Transverse colon (tissue), 4 donors: ENCODE data around the gene GALNT18.

ENCODE experiments used
- EP300 ChIP-seq: sonication (generic); formaldehyde crosslinking; IDR thresholded peaks from one replicate; pipeline ENCODE4 v1.6.1; 2017; ENCODE audit warnings: antibody characterized with exemption, low read depth
- POLR2A ChIP-seq: fragments of 450-650 bp; IDR thresholded peaks from one replicate; pipeline ENCODE4 v1.6.1; 2016; ENCODE audit warnings: antibody characterized with exemption, mild to moderate bottlenecking, moderate library complexity
- POLR2AphosphoS5 ChIP-seq, 3 donors: sonication (generic); formaldehyde crosslinking; IDR thresholded peaks; one replicate each; pipeline ENCODE4 v1.6.1; 2016; ENCODE audit warnings: antibody characterized with exemption in 3 of 3
- TF ChIP-seq, protein P1 (sequence below), 5 experiments: fragments of 200-600 bp in 3 of 5; fragments of 450-650 bp in 2 of 5; sonication (generic) in 3 of 5; IDR thresholded peaks; 1 replicate in 2 of 5; 2 replicates in 3 of 5; pipeline ENCODE4 v1.5.1; 2016 to 2017; ENCODE audit warnings: antibody characterized with exemption in 5 of 5, inconsistent platforms in 3 of 5, mild to moderate bottlenecking in 2 of 5, moderate library complexity in 1 of 5

DNA sequence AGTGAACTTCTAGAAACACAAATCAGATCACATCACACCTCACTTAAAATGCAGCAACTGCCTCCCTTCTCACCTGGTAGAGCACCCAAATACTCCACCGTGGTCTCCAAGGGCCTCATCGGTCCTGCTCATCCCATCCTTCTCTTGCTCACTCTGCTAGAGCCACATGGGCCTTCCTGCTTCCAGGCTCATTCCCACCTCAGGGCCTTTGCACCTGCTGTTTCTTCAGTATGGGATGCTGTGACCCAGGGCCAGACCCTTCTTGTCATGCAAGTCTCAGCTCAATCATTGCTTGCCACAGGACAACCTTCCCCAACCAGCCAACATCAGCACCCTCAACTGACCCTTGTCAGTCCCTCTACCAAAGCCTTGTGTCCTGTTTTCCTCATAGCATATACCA, 124.9 kb downstream of the GALNT18 start:
- TF ChIP-seq, protein P1, sequence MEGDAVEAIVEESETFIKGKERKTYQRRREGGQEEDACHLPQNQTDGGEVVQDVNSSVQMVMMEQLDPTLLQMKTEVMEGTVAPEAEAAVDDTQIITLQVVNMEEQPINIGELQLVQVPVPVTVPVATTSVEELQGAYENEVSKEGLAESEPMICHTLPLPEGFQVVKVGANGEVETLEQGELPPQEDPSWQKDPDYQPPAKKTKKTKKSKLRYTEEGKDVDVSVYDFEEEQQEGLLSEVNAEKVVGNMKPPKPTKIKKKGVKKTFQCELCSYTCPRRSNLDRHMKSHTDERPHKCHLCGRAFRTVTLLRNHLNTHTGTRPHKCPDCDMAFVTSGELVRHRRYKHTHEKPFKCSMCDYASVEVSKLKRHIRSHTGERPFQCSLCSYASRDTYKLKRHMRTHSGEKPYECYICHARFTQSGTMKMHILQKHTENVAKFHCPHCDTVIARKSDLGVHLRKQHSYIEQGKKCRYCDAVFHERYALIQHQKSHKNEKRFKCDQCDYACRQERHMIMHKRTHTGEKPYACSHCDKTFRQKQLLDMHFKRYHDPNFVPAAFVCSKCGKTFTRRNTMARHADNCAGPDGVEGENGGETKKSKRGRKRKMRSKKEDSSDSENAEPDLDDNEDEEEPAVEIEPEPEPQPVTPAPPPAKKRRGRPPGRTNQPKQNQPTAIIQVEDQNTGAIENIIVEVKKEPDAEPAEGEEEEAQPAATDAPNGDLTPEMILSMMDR (IDR thresholded peaks at IDR 0.05): no peak
- TF ChIP-seq EP300 (no peak), POLR2AphosphoS5 (IDR thresholded peaks at IDR 0.05) (no peak), POLR2A (no peak)
